Hepatocyte (in vitro differentiated cells): ENCODE data around the gene MRPL10. TPM values are rescaled to one million over a fixed set of nuclear protein-coding genes. Genes with fewer than 3 reads are reported as not detected.

Experiments used
- DNase-seq: peaks from one replicate; pipeline ENCODE4 v3.0.0-alpha.2; 2016; ENCODE audit warnings: low spot score
- H2AFZ ChIP-seq: fragments of 200-600 bp; sonication (generic); 2 replicates; pipeline ENCODE4 v1.6.0; 2016; ENCODE audit warnings: antibody characterized with exemption, mild to moderate bottlenecking
- H3K27ac ChIP-seq: fragments of 200-600 bp; sonication (generic); 2 replicates; pipeline ENCODE4 v1.5.1; 2016; ENCODE audit warnings: mild to moderate bottlenecking
- H3K27me3 ChIP-seq: fragments of 200-600 bp; sonication (generic); 2 replicates; pipeline ENCODE4 v1.6.1; 2016
- H3K36me3 ChIP-seq: fragments of 200-600 bp; sonication (generic); replicated peaks from 2 replicates; pipeline ENCODE4 v1.5.1; 2016; ENCODE audit warnings: low read depth; ENCODE audit not compliant: insufficient read depth
- H3K4me1 ChIP-seq: fragments of 200-600 bp; sonication (generic); 2 replicates; pipeline ENCODE4 v1.5.1; 2016; ENCODE audit warnings: mild to moderate bottlenecking, moderate library complexity; ENCODE audit not compliant: insufficient read depth
- H3K4me2 ChIP-seq: fragments of 200-600 bp; sonication (generic); 2 replicates; pipeline ENCODE4 v1.6.0; 2016
- H3K4me3 ChIP-seq: fragments of 200-600 bp; sonication (generic); 2 replicates; pipeline ENCODE4 v1.5.1; 2016; ENCODE audit warnings: mild to moderate bottlenecking
- H3K79me2 ChIP-seq: fragments of 200-600 bp; sonication (generic); 2 replicates; pipeline ENCODE4 v1.6.0; 2017; ENCODE audit warnings: mild to moderate bottlenecking
- H3K9me2 ChIP-seq: fragments of 200-600 bp; sonication (generic); replicated peaks from 2 replicates; pipeline ENCODE4 v1.6.0; 2017; ENCODE audit warnings: mild to moderate bottlenecking; ENCODE audit not compliant: insufficient read depth
- H3K9me3 ChIP-seq: fragments of 200-600 bp; sonication (generic); 2 replicates; pipeline ENCODE4 v1.5.1; 2016; ENCODE audit warnings: low read depth, mild to moderate bottlenecking
- H4K20me1 ChIP-seq: fragments of 200-600 bp; sonication (generic); 2 replicates; pipeline ENCODE4 v1.6.0; 2016; ENCODE audit warnings: mild to moderate bottlenecking; ENCODE audit not compliant: insufficient read depth, poor library complexity, severe bottlenecking
- CTCF ChIP-seq: fragments of 200-600 bp; sonication (generic); IDR thresholded peaks from 2 replicates; pipeline ENCODE4 v1.5.1; 2016; ENCODE audit warnings: antibody characterized with exemption, mild to moderate bottlenecking; ENCODE audit not compliant: poor library complexity
- EZH2 ChIP-seq: fragments of 200-600 bp; sonication (generic); IDR thresholded peaks from 2 replicates; pipeline ENCODE4 v1.6.1; 2016; ENCODE audit warnings: antibody characterized with exemption, mild to moderate bottlenecking, borderline replicate concordance
- EZH2phosphoT487 ChIP-seq: fragments of 200-600 bp; sonication (generic); IDR thresholded peaks from one replicate; pipeline ENCODE4 v1.6.1; 2018; ENCODE audit warnings: antibody characterized with exemption, mild to moderate bottlenecking, low read depth, moderate library complexity; ENCODE audit not compliant: unreplicated experiment, severe bottlenecking
- WGBS: methylation state at CpG from one replicate; pipeline ENCODE4 v1.1.6; 2016; ENCODE audit warnings: low lambda C conversion rate; ENCODE audit errors: missing lambda C conversion rate; 5-methylcytosine and 5-hydroxymethylcytosine counted together
- polyA plus RNA-seq: library from polyadenylated mRNA; unstranded; fragments of >200 nt; fragmentation: Nextera tagmentation; extraction: Ambion mirVana; gene quantifications from 2 replicates; pipeline ENCODE4 v1.2.1, GENCODE V29; 2016
- total RNA-seq: library from RNA; depleted of rRNA; stranded (reverse); fragments of >200 nt; gene quantifications from 2 replicates; pipeline ENCODE4 v1.2.3, GENCODE V29; 2014

MRPL10 gene
- total and polyA plus RNA-seq, 2 experiments from 2014 or later, result 30.7 to 33.7 TPM

DNA sequence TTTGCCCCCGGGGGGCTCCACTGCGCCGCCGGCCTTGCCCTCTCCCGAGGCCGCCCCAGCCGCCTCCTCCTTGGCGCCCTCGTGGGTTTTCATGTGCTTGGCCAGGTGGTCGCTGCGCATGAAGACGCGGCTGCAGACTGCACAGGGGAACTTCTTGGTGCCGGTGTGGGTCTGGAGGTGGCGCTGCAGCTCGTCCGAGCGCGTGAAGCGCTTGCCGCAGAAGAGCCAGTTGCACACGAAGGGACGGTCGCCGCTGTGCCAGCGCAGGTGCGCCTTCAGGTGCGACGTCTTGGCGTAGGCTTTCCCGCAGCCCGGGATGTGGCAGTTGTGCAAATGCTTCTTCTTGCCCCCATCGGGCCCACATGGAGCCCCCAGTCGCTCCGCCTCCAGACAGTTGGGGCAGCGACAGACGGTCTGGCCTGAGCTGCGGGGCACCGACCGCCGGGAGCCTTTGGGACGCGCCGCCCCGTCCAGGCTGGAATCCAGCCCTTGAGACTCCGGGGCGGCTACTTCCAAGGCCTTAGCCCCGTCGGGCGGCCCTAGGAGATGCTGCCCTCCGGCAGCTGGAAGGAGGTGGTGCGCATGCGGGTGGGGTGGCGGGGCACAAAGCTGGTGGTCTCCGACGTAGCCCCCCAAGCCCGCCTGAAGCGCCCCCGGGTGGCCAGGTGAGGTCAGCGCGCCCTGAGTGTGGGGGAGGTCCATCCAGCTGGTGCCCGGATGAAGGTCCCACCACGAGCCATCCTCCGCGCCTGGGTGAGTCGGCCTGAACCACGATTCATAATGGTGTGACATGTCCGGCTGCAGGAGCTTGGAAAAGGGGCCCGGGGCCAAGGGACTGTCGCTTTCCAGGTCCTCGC lies 16.2 kb upstream of the MRPL10 start:
- Histone ChIP-seq H3K79me2 (no peaks in the 10 kb centered on the region), H2AFZ (no peak overlapping the region), H3K4me3 (no peak overlapping the region), H3K27ac (no peak overlapping the region), H3K4me2 (peak overlapping the region; percentile 57), H3K9me3 (no peaks in the 10 kb centered on the region), H4K20me1 (no peaks in the 10 kb centered on the region), H3K9me2 (no peaks in the 10 kb centered on the region), H3K36me3 (no peaks in the 10 kb centered on the region), H3K27me3 (peaks cover 57% of the 10 kb centered on the region), H3K4me1 (peaks cover 35% of the 10 kb centered on the region)
- TF ChIP-seq EZH2phosphoT487 (no peak), CTCF (peak; percentile 39), EZH2 (peak; percentile 53)
- no peak for DNase-seq
- 34% methylated on average over 69 of the region's 71 CpGs for WGBS

DNA sequence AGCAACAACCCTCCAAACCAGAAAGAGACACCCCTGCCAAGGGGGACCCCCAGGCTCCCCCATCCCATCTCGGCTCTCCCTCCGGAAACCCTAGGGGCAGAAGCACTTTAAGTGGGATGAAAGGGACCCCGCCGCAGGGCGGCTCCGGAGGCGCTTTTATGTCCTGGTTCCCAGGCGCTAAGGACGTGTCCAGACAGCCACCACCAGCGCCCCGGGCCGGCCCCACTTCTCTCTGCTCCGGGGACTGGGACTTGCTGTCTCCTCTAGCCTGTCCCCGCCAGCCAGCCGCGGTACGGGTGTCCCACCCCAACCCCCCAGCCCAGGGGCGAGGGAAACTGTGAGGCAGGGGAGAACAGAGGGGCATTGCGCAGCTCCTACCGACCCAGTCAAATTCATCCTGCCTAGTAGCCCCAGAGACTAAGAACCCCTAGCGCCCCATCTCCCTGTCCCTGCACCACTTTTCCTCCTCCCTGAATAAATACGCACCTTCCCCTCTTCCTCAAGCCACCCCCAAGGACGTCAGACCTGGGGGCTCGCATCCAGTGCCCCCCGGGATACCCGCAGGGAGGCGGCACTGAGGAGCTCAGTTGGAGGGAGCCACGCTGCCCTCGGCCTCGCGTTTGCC lies 15.5 kb upstream of the MRPL10 start:
- H3K27ac ChIP-seq, result no peak overlapping the region
- no peak overlapping the region for H2AFZ ChIP-seq
- no peaks in the 10 kb centered on the region for H3K9me3 ChIP-seq
- TF ChIP-seq CTCF, result no peak
- TF ChIP-seq EZH2phosphoT487, result no peak
- TF ChIP-seq EZH2, result no peak
- H3K4me3 ChIP-seq, result no peak overlapping the region
- no peaks in the 10 kb centered on the region for H3K79me2 ChIP-seq
- H3K36me3 ChIP-seq, result no peaks in the 10 kb centered on the region
- WGBS, result 30% methylated on average over 19 of the region's 31 CpGs
- H4K20me1 ChIP-seq, result no peaks in the 10 kb centered on the region
- H3K4me2 ChIP-seq, result peak overlapping the region; percentile 57
- DNase-seq, result no peak
- no peaks in the 10 kb centered on the region for H3K9me2 ChIP-seq
- H3K27me3 ChIP-seq, result peaks cover 50% of the 10 kb centered on the region
- peaks cover 36% of the 10 kb centered on the region for H3K4me1 ChIP-seq

DNA sequence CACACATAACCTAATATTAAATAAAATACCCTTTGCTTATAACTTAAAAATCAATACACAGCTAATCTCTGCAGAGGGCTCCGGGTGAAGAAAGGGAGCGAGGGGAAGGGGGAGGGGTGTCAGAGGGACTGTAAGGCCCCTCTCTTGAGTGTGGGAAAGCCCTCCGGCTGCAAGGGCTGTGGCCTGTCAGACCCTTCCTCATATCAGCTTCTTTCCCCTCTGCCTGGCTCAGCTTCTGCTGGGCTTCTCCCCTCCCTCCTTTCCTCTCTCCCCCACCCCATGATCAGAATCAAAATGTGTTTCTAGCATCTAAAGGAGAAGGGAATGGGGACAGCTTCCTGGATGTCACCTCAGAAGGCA lies 14.4 kb upstream of the MRPL10 start:
- Histone ChIP-seq H3K79me2 (peaks cover 2% of the 10 kb centered on the region), H3K27ac (no peak overlapping the region), H3K4me3 (no peak overlapping the region), H3K9me2 (no peaks in the 10 kb centered on the region), H2AFZ (no peak overlapping the region), H3K27me3 (peaks cover 47% of the 10 kb centered on the region), H3K9me3 (no peaks in the 10 kb centered on the region), H4K20me1 (no peaks in the 10 kb centered on the region), H3K4me1 (peaks cover 38% of the 10 kb centered on the region), H3K4me2 (no peak overlapping the region), H3K36me3 (no peaks in the 10 kb centered on the region)
- WGBS, result 45% methylated on average over 3 of the region's 3 CpGs
- TF ChIP-seq CTCF (no peak), EZH2phosphoT487 (no peak), EZH2 (no peak)
- DNase-seq, result no peak
